ENCODE data around the gene ACER2.
"Not testable (repeated sequence)": the region's sequence is repeated elsewhere in the genome, so short reads cannot be mapped to it uniquely, and the experiment has no call there.

ACER2 gene

DNA sequence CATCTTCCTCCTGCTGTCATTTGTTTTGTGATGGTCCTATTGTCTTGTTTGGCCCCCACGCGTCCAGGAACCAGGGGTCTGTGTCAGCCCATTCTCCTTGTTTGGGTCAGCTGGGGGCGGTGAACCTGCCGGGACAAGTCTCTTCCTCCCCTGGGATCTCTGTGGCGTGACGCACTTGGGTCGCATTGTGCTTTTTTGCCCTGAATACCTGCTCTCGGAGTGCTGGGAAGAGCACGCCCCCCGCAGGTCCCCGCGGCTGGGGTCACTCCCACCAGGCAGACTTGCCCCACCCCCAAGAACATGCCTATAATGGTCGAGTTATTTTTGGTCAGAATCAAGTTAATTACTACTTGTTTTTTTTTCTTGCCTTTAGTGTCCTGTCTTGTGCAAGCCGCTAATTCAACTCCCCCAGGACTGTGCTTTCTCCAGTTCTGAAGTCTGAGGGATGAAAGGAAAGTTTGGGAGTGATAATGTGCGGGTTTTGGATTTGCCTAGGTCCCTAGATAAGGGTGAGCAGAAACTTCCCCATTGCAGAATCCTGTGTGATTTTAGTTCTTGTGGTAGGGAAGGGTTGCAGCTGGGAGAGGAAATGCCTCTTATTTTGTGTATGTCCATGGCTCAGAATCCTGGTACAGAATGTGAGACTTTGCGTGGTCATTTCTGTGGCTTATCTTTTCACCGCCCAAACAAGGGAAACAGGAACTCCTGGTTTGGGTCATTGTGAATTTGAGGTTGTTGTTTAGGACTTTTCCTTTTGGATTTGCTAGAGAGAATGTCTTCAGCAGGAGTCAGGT, 789 bp downstream of the ACER2 start:
- peak; percentile 70 for DNase-seq

- no peak for DNase-seq
These were observed 1.3 kb downstream of the ACER2 start for GRCh38 chr9:19410195-19410503.

- no peak for DNase-seq
These were observed 1.8 kb downstream of the ACER2 start for GRCh38 chr9:19410594-19410993.

GRCh38 chr9:19411316-19411715, 2.5 kb downstream of the ACER2 start:
- no peak for DNase-seq

GRCh38 chr9:19413456-19413855, 4.6 kb downstream of the ACER2 start:
- not testable (repeated sequence) for DNase-seq

DNA sequence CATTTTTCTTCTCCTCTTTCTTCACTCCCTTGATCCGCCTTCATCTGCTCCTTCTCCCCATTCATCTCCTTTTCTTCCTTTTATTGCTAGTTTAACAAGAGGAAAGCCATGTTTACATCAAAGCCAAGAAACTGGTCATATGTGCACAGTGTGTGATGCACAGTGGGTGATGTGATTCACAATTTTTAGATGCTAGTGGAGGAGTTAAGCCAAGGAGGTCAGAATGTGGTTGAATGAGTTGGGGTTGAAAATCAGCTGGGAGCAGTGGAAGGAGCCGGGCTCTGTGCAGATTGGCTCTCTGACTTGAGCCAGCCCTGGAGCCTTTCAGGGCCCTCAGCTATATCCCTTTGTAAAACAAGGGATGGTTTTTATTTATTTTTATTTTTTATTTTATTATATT, 7.3 kb downstream of the ACER2 start:
- no peak for DNase-seq

DNA sequence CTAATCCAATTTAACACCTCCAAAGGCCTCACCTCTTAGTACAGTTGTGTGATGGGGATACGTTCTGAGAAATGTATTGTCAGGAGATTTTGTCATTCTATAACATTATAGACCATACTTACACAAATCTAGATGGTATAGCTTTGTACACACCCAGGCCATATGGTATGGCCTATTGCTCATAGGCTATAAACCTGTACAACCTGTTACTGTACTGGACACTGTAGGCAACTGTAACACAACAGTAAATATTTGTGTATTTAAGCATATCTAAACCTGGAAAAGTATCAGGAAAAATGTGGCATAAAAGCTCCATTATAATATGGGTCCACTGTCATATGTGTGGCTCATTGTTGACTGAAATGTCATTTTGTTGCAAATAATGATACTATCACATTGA, 12.1 kb downstream of the ACER2 start:
- no peak for DNase-seq

DNA sequence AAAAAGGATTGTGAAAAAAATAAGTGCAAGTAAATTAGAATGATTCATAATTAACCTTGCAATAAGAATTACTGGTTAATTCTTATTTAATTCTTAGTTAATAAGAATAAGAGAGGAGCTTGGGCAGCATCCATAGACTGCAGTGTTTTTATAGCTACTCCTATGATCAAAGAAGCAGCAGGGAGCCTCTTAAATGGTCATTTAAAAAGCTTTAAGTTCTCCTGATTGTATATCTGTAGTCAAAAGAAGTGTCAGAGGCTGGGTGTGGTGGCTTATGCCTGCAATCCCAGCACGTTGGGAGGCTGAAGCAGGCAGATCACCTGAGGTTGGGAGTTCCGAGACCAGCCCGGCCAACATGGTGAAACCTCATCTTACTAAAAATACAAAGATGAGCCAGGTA, 14.4 kb downstream of the ACER2 start:
- DNase-seq: peak; percentile 14

- DNase-seq: no peak
These were observed 15.5 kb downstream of the ACER2 start for GRCh38 chr9:19424176-19424779.

DNA sequence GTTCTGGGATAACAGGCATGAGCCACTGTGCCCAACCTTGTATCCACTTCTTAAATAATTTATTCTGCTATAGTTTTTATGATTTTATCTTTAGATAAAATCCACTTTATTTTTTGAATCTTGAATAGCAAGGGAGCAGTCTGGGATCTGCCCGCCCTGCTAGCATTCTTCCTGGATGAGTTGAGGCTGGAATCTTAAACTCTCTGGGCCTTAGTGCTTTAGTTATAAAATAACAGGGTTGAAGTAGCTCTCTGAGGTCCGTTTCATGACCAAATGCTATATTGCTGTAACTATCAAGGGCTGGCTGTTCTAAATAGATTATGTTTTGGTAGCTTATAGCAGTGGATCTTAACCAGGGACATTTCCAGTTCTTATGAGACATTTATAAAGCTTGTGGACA, 20.8 kb downstream of the ACER2 start:
- DNase-seq: no peak

- no peak for DNase-seq
These were observed 21.5 kb downstream of the ACER2 start for GRCh38 chr9:19430201-19430760.

DNA sequence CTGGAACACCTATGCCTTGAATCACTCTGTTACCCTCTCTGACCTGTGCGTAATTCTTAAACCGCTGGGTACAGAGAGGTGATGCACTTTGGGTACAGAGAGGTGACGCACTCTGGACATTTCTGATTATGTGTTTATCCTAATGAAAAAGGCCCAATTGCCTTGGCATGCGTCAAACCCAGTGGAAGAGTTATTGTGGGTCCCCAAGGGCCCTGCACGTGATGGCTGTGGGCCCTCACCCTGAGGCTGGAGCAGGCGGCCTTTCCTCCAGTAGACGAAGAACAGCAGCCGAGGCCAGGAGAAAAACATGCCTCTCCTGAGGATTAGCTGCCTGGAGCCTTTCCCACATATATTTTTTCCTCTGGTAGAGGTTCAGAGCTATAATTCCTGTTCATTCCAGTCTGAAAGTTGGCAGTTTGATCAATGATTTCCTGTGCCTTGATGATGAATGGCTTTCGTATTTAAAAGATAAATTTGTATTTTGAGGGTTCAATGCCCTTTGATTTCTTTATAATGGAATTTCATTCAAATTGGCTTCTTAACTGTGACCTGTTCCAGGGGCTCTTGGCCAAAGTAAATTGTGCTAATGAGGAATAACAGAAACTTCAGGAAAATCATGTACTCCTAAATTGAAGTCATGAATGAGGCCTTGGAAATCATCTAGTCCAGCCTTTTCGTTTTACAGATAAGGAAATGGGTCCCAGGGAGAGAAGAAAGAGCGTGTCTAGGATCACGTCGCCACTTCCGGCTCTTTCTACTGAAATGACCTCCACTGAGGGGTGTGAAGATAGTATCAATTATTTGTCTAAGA, 22.8 kb downstream of the ACER2 start:
- no peak for DNase-seq

DNA sequence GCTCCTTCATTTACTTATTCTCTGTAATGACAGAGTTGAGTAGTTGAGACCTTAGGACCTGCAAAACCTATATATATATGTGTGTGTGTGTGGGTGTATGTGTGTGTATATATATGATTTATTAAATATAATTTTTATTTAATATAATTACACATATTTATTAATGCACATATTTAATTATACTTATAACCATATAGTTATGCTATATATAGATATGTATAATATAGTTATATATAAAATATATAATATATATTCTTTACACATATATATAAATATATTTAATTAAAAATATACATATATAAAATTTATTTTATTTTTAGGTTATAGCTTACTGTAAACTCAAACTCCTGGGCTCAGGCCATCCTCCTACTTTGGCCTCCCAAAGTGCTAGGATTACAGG, 23.7 kb downstream of the ACER2 start:
- no peak for DNase-seq

GRCh38 chr9:19433729-19434128, 24.9 kb downstream of the ACER2 start:
- not testable (repeated sequence) for DNase-seq

DNA sequence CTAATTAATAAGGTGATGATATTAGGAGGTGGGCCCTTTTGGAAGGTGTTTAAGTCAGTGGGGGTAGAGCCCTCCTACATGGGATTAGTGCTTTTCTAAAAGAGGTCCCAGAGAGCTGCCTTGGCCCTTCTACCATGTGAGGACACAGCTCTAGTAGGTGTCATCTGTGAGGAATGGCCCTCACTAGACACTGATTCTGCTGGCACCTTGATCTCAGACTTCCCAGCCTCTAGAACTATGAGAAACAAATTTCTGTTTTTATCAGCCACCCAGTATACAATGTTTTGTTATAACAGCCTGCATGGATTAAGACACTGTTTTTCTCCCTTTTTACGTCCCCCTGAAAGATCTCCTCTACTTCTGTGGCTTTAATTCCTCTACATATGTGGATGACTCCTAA, 31.6 kb downstream of the ACER2 start:
- no peak for DNase-seq

GRCh38 chr9:19440823-19441580, 32.2 kb downstream of the ACER2 start:
- DNase-seq: no peak

DNA sequence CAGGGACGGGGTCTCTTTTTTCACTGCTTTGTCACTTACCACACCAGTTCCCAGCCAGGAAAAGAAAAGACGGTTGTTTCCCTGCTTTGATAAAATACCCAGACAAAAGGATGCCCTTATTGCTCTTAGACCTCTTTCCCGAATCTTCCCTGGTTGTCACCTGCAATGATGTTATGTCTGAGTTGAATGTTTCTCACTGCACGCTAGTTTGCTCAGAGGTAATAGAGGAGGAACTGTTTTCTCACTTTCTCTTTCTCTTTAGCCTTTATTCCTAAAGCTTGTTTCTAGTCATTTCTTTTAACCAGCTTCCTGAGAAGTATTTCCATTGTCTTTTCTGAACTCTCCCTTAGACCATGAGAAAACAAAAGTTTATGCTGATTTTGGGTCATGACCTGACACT, 32.9 kb downstream of the ACER2 start:
- no peak for DNase-seq

DNA sequence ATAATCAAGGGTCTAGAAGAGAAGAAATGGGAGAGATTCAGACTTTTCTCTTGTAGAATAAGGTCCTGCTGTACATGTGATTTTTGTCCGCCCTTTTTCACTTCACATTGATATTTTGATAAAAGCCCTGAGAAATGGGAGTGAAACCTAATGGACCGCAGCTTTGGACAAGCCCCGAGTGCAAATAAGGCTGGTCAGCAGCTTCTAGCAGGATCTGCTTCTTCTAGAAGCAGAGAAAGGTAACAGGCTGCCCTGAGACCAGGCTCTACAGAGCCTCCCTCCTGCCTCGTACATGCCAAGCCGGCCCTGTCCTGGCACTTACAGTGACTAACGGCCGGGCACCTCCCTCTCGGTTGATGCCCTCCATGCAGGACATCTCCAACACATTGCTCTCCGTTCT, 33.4 kb downstream of the ACER2 start:
- DNase-seq: no peak

GRCh38 chr9:19445452-19445851, 36.6 kb downstream of the ACER2 start:
- no peak for DNase-seq

DNA sequence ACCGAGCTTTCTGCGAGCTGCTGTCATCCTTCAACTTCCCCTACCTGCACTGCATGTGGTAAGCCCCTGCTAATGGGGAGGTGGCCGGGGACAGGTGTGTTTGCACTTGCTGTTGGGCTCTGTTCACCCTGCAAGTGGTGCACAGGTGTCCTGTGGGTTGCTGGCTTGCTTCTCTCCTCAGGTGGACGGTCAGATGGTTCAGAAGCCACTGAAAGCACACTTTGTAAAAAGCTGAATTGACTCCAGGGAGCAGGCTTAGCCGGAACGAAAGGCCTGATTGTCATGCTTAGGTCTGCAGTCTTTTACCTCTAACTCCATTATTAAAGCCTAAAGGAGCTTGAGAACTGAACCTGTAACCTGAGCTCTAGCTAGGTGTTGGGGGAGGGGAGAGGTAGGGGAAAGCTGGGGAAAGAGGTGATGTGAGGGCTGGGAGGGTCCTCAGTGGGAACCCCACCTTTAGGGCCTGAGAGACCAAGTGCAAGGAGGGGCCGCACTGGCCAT, 37.6 kb downstream of the ACER2 start:
- DNase-seq: peak; percentile 62

GRCh38 chr9:19451240-19452087, 42.7 kb downstream of the ACER2 start:
- DNase-seq: no peak

- DNase-seq: no peak
These were observed 47.6 kb downstream of the ACER2 start for GRCh38 chr9:19456426-19456825.
